Keratinocyte (primary cell): ENCODE results near the gene USP17L28.
"Not testable (repeated sequence)": the region's sequence is repeated elsewhere in the genome, so short reads cannot be mapped to it uniquely, and the experiment has no call there.

Source experiments
- CTCF ChIP-seq, 3 experiments: IDR thresholded peaks in 1 of 3; conservative IDR thresholded peaks in 1 of 3; optimal IDR thresholded peaks in 1 of 3; 2 replicates in 2 of 3; 3 replicates in 1 of 3; pipeline versions ENCODE3 to v1.5.1; 2011; ENCODE audit warnings: low read length in 3 of 3, mild to moderate bottlenecking in 3 of 3, moderate library complexity in 2 of 3, control low read depth in 1 of 3, inconsistent platforms in 1 of 3; ENCODE audit not compliant: insufficient read depth in 2 of 3; ENCODE audit errors: extremely low read depth in 1 of 3
- EZH2 ChIP-seq: IDR thresholded peaks from one replicate; pipeline ENCODE4 v1.6.1; 2012; ENCODE audit warnings: inconsistent platforms, mild to moderate bottlenecking, low read length, moderate library complexity

- TF ChIP-seq EZH2, result not testable (repeated sequence)
- peak in 1 of 3 experiments; percentile 8 for TF ChIP-seq CTCF (optimal IDR thresholded peaks at IDR 0.05 in 1 of 3, IDR thresholded peaks at IDR 0.05 in 1 of 3, conservative IDR thresholded peaks at IDR 0.05 in 1 of 3; ENCODE audit: extremely low read depth in 1 of 3, insufficient read depth in 2 of 3, low read length in 3 of 3)
Observed at GRCh38 chr4:9381012-9381534, 32.4 kb downstream of the USP17L28 start.
